Esophagus squamous epithelium (tissue), 5 donors: Measurements from ENCODE around the gene KLHL29. TPM values are rescaled to one million over a fixed set of nuclear protein-coding genes. Genes with fewer than 3 reads are reported as not detected.

Experiments used
- DNase-seq: peaks from one replicate; lab custom pipeline; 2025; lab: John Stamatoyannopoulos, UW
- H3K27ac ChIP-seq, 4 donors: fragments of 200-600 bp; sonication (generic); one replicate each; pipeline ENCODE4 v1.5.1; 2016 to 2019; ENCODE audit warnings: mild to moderate bottlenecking in 1 of 4
- H3K27me3 ChIP-seq, 4 donors: fragments of 200-600 bp; sonication (generic); 1 replicate in 3 of 4; 2 replicates in 1 of 4; pipeline versions ENCODE4 v1.5.1 to v1.6.0; 2017 to 2021; ENCODE audit warnings: antibody characterized with exemption in 1 of 4
- H3K36me3 ChIP-seq, 3 donors: fragments of 200-600 bp; sonication (generic); one replicate each; pipeline ENCODE4 v1.5.1; 2016 to 2019
- H3K4me1 ChIP-seq, 3 donors: fragments of 200-600 bp; sonication (generic); one replicate each; pipeline ENCODE4 v1.5.1; 2017 to 2019
- H3K4me3 ChIP-seq, 4 donors: fragments of 200-600 bp; sonication (generic); 1 replicate in 3 of 4; 2 replicates in 1 of 4; pipeline ENCODE4 v1.5.1; 2016 to 2019; ENCODE audit warnings: mild to moderate bottlenecking in 2 of 4, moderate library complexity in 1 of 4
- H3K9me3 ChIP-seq, 3 donors: fragments of 200-600 bp; sonication (generic); one replicate each; pipeline ENCODE4 v1.5.1; 2016 to 2019
- POLR2A ChIP-seq, 4 donors: fragments of 450-650 bp; IDR thresholded peaks; one replicate each; pipeline ENCODE4 v1.6.1; 2017; ENCODE audit warnings: antibody characterized with exemption in 4 of 4, mild to moderate bottlenecking in 4 of 4, moderate library complexity in 3 of 4
- WGBS, 2 donors: methylation state at CpG; one replicate each; pipeline ENCODE4 v1.1.5; 2018; 5-methylcytosine and 5-hydroxymethylcytosine counted together
- intact Hi-C: fragments of 100-400 bp; cut with DNase I; formaldehyde crosslinking; loops from one replicate; pipeline ENCODE4 v1.15.0; 2022
- total RNA-seq, 4 donors: library from RNA; depleted of rRNA; stranded (reverse); fragments of >200 nt; gene quantifications; one replicate each; pipeline ENCODE4 v1.1.0, GENCODE V29; 2016
- TF ChIP-seq, protein P1 (sequence below), 6 experiments: fragments of 450-650 bp in 4 of 6; fragments of 200-600 bp in 2 of 6; sonication (generic) in 2 of 6; IDR thresholded peaks; one replicate each; pipeline ENCODE4 v1.5.1; 2016 to 2019; ENCODE audit warnings: antibody characterized with exemption in 6 of 6, mild to moderate bottlenecking in 4 of 6, moderate library complexity in 4 of 6
- donor health status: DM: yes; HTN: yes; CAD: no.

Gene KLHL29
- total RNA-seq, 4 donors from 2014 or later = 3.4 to 11.8 (median 5.9) TPM

DNA sequence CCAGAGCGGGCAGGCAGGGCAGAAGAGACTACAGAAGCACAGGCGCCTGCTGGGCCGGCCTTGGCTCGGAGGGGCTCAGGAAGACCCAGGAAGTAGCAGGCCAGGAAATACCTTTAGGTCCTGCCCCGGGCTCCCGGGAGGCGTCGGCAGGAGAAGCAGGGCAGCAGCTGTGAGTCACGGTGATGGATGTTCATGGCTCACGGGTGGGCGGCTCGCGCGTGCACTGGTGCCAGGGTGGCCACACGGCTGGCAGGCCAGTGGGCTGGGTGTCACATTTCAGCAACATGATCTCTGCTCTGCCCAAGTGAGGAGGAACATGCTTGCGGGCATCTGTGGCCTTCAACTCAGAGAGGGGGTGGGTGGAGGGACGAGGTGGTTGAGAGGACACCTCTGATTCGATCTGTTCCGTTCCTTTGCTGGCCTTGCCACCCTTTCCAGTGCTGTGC is 139.3 kb downstream of the KLHL29 start:
- peak overlapping the region; percentile 70 to 85 (median 72) for H3K27ac ChIP-seq
- H3K36me3 ChIP-seq = no peaks in the 10 kb centered on the region
- peaks cover 0 to 54% (median 35%) of the 10 kb centered on the region in 3 donors for H3K4me1 ChIP-seq
- H3K9me3 ChIP-seq = no peaks in the 10 kb centered on the region
- no peaks in the 10 kb centered on the region for H3K27me3 ChIP-seq
- no peak overlapping the region for H3K4me3 ChIP-seq
- DNase-seq = no peak
- TF ChIP-seq, protein P1, sequence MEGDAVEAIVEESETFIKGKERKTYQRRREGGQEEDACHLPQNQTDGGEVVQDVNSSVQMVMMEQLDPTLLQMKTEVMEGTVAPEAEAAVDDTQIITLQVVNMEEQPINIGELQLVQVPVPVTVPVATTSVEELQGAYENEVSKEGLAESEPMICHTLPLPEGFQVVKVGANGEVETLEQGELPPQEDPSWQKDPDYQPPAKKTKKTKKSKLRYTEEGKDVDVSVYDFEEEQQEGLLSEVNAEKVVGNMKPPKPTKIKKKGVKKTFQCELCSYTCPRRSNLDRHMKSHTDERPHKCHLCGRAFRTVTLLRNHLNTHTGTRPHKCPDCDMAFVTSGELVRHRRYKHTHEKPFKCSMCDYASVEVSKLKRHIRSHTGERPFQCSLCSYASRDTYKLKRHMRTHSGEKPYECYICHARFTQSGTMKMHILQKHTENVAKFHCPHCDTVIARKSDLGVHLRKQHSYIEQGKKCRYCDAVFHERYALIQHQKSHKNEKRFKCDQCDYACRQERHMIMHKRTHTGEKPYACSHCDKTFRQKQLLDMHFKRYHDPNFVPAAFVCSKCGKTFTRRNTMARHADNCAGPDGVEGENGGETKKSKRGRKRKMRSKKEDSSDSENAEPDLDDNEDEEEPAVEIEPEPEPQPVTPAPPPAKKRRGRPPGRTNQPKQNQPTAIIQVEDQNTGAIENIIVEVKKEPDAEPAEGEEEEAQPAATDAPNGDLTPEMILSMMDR (IDR thresholded peaks at IDR 0.05) = no peak
- TF ChIP-seq POLR2A (IDR thresholded peaks at IDR 0.05) = no peak
- WGBS, 2 donors = 20 to 80% methylated on average over 5 of the region's 19 CpGs
- intact Hi-C loops = no loop called here

DNA sequence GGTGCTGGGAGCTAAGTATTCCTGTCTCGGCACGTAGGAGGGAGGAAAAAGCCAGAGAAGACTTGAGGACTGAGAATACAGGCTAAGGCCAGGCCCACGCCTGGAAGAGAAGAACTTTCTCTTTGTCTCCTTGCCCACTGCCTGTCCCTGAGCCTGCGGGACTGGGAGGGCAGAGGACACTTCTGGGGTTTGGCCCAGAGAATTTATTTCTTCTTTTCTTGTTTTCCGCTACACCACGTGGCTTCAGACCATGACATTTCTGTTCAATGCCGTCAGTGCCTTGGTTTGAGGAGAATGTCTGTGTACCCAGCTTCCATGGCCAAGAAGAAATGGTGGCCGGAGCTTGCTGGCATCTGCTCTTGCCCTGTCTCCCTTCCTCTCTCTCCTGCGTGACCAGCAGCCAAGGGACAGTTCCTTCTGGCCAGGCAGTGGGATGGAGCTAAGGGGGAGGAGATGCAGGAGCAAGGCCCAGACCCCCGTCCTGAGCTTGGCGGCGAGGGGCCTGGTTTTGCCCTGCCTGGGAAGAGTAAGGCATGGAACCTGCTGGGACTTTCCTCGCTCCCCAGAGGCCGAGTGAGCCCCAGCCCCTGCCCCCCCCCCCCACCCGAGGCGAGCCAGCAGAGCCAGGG is 140.3 kb downstream of the KLHL29 start:
- Histone ChIP-seq H3K27me3 (no peaks in the 10 kb centered on the region), H3K27ac (peak overlapping the region; percentile 70 to 85 (median 72)), H3K9me3 (no peaks in the 10 kb centered on the region), H3K4me3 (no peak overlapping the region), H3K4me1 (peaks cover 0 to 54% (median 30%) of the 10 kb centered on the region in 3 donors), H3K36me3 (no peaks in the 10 kb centered on the region)
- 31 to 43% methylated on average over 7 to 9 of the region's 16 CpGs for WGBS, 2 donors
- TF ChIP-seq POLR2A (IDR thresholded peaks at IDR 0.05) = no peak
- TF ChIP-seq, protein P1 (IDR thresholded peaks at IDR 0.05) = no peak
- intact Hi-C loops = no loop called here
- no peak for DNase-seq

DNA sequence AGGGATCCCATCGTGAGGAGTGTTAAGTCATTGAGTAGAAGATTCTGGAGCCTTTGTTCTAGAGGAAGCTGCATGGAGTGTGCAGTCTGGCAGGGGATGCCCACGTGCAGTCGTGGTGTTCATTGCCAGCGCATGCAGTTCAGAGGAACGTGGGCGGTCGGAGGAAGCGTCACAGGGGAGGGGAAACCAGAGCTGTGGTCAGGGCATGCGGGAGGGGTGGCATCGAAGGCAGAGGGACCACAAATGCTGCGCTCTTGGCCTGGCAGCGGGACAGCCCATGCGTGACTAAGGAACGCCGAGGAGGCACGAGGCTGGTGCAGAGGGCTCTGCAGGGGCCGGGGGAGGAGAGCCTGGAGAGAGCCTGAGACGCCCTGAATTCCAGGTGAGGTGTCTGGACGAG is 141.1 kb downstream of the KLHL29 start:
- Histone ChIP-seq H3K27ac (peak overlapping the region in 1 of 4 donors; percentile 72), H3K9me3 (no peaks in the 10 kb centered on the region), H3K36me3 (no peaks in the 10 kb centered on the region), H3K4me1 (peaks cover 0 to 59% (median 30%) of the 10 kb centered on the region in 3 donors), H3K4me3 (no peak overlapping the region), H3K27me3 (no peaks in the 10 kb centered on the region)
- intact Hi-C loops = no loop called here
- no peak for DNase-seq
- WGBS, 2 donors = 65 to 75% methylated on average over 13 to 17 of the region's 19 CpGs
- TF ChIP-seq, protein P1 (IDR thresholded peaks at IDR 0.05) = no peak
- no peak for TF ChIP-seq POLR2A (IDR thresholded peaks at IDR 0.05)

DNA sequence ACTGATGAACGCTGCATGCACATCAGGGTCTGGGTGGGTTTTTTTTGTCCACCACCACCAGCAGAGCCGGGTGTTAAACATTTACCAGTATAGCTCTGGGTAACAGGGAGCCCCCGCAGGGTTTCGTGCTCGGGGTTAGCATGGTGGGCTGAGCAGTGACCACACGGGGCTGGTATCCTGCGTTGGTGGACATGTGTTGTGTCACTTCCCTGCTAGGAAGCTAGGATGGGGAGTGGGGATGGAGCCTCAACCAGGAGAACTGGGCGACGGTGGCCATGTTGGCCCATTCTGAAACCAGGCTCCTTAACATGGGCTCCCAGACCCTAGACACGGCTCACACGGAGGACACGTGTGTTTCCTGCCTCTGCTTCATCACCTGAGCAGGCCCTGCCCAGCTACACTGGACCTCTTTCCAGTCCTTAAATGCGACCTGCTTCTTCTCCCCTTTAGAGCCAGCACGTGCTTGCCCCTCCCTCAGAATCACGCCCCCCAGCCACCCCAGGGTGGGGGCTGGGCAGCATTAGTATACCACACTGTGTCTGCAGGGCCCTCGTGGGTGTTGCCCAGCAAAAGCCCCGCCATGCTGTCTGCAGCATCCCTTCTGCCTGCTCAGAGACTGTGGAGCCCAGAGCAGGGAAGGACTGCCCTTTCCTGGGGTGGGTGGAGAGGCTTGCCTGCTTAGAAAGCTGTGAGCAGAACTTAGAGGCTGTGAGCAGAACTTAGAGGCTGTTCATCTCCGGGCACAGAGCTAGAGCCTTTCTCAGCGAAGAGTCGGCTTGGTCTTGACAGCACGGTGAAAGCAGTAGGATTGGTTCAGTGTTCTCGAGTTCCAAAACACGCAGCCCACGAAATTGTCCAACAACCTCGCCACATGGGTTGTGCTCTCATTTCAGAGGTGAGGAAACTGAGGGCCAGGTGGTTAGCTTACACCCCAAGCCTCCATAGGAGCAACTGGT is 142.1 kb downstream of the KLHL29 start:
- WGBS, 2 donors = 82 to 92% methylated on average over 9 to 14 of the region's 25 CpGs
- intact Hi-C loops = no loop called here
- no peaks in the 10 kb centered on the region for H3K9me3 ChIP-seq
- no peak overlapping the region for H3K27ac ChIP-seq
- no peaks in the 10 kb centered on the region for H3K27me3 ChIP-seq
- TF ChIP-seq, protein P1 (IDR thresholded peaks at IDR 0.05) = no peak
- no peak for TF ChIP-seq POLR2A (IDR thresholded peaks at IDR 0.05)
- H3K4me3 ChIP-seq = no peak overlapping the region
- peaks cover 0 to 69% (median 38%) of the 10 kb centered on the region in 3 donors for H3K4me1 ChIP-seq
- no peaks in the 10 kb centered on the region for H3K36me3 ChIP-seq
- DNase-seq = no peak

DNA sequence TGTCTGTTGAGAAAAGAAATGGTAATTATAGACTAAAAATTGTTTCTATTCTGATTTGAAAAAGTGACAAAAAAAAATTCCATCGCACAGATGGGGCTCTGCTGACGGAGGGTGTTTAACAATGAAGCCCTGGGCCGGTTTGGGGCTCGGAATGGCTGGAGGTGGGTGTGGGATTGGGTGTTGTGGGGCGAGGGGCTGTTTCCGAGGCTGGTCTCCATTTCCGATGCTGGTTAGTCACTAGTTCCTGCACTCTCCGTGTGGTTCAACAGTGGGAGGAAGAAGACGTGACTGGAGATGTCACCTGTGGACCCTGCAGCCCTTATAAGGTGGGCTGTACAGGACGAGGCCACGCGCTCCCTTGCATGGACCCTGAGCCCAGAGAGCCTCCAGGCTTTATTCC is 143.2 kb downstream of the KLHL29 start:
- no peaks in the 10 kb centered on the region for H3K9me3 ChIP-seq
- intact Hi-C loops = no loop called here
- no peaks in the 10 kb centered on the region for H3K27me3 ChIP-seq
- 88% methylated on average over 11 to 12 of the region's 12 CpGs for WGBS, 2 donors
- no peak for DNase-seq
- peaks cover 0 to 71% (median 39%) of the 10 kb centered on the region in 3 donors for H3K4me1 ChIP-seq
- no peak overlapping the region for H3K27ac ChIP-seq
- TF ChIP-seq POLR2A (IDR thresholded peaks at IDR 0.05) = no peak
- TF ChIP-seq, protein P1 (IDR thresholded peaks at IDR 0.05) = no peak
- no peak overlapping the region for H3K4me3 ChIP-seq
- no peaks in the 10 kb centered on the region for H3K36me3 ChIP-seq
